ENCODE measurements around the gene MOB1A. TPM values are rescaled to one million over a fixed set of nuclear protein-coding genes. Genes with fewer than 3 reads are reported as not detected.

The MOB1A gene
- total RNA-seq, 1 experiment from 2014 or later: 132 TPM

GRCh38 chr2:74107071-74107470 is 71.6 kb downstream of the MOB1A start:
- Histone ChIP-seq H3K9ac (ENCODE audit: low read length) (no peak overlapping the region), H3K4me3 (replicated peaks in 1 of 2; ENCODE audit: low read depth in 1 of 2, low read length in 2 of 2) (no peak overlapping the region), H3K27ac (ENCODE audit: low read depth, low read length) (no peak overlapping the region), H3K79me2 (ENCODE audit: insufficient read depth, low read length) (no peaks in the 10 kb centered on the region), H3K27me3 (ENCODE audit: insufficient read depth, low read length) (no peaks in the 10 kb centered on the region), H2AFZ (ENCODE audit: low read depth, low read length, poor library complexity, severe bottlenecking) (no peak overlapping the region), H3K4me1 (ENCODE audit: control insufficient read depth in 1 of 2, insufficient read depth in 2 of 2, low read length in 2 of 2) (no peaks in the 10 kb centered on the region), H3K9me2 (ENCODE audit: insufficient read depth) (no peaks in the 10 kb centered on the region), H4K20me1 (ENCODE audit: insufficient read depth) (no peaks in the 10 kb centered on the region), H3K36me3 (ENCODE audit: control insufficient read depth in 1 of 2, insufficient read depth in 2 of 2, low read length in 2 of 2) (peaks cover 2 to 7% of the 10 kb centered on the region in 2 experiments; a peak in 2 of 4 replicates), H3K9me3 (ENCODE audit: control insufficient read depth in 1 of 2, insufficient read depth in 1 of 2, low read depth in 1 of 2, low read length in 2 of 2) (no peaks in the 10 kb centered on the region), H3K4me2 (ENCODE audit: low read length) (no peak overlapping the region)
- ChIA-PET CTCF (no interaction called here), RAD21 (ENCODE audit: low non-redundant PET in 1 of 2, low total read pairs in 2 of 2, uncharacterized antibody in 2 of 2, unreplicated experiment in 2 of 2) (no interaction called here), POLR2A (no interaction called here)
- BruUV-seq (replicated peaks): no TSS peak
- intact Hi-C loops (cut with micrococcal nuclease): no loop called here
- ATAC-seq (no peak), DNase-seq (ENCODE audit: low read depth, low spot score) (no peak)
- no peak for TF ChIP-seq ZBTB33 (IDR thresholded peaks at IDR 0.05; ENCODE audit: extremely low read depth, insufficient replicate concordance, low read length)
- TF ChIP-seq SRF (IDR thresholded peaks at IDR 0.05; ENCODE audit: low read depth): no peak
- no peak for TF ChIP-seq CTCF (IDR thresholded peaks at IDR 0.05 in 2 of 3, conservative IDR thresholded peaks at IDR 0.05 in 1 of 3; ENCODE audit: borderline replicate concordance in 1 of 3, insufficient read depth in 1 of 3, low read depth in 2 of 3, low read length in 2 of 3)
- TF ChIP-seq SIN3A (IDR thresholded peaks at IDR 0.05; ENCODE audit: low read depth): no peak
- no peak for TF ChIP-seq CEBPB (IDR thresholded peaks at IDR 0.05; ENCODE audit: low read depth)
- TF ChIP-seq ZNF274 (IDR thresholded peaks at IDR 0.05; ENCODE audit: low read depth, low read length): no peak
- no peak for TF ChIP-seq ATF3 (IDR thresholded peaks at IDR 0.05)
- TF ChIP-seq YY1 (IDR thresholded peaks at IDR 0.05; ENCODE audit: extremely low read depth, insufficient replicate concordance, low read depth, low read length): no peak
- no peak for TF ChIP-seq FOSL1 (IDR thresholded peaks at IDR 0.05; ENCODE audit: low read depth)
- TF ChIP-seq ZFX (IDR thresholded peaks at IDR 0.05): no peak
- TF ChIP-seq POLR2A (IDR thresholded peaks at IDR 0.05; ENCODE audit: borderline replicate concordance, extremely low read depth, insufficient read depth, insufficient read length): no peak
- TF ChIP-seq ELF1 (IDR thresholded peaks at IDR 0.05; ENCODE audit: borderline replicate concordance, low read depth): no peak
- no peak for TF ChIP-seq CBX3 (IDR thresholded peaks at IDR 0.05; ENCODE audit: low read depth)
- no peak for TF ChIP-seq RAD21 (IDR thresholded peaks at IDR 0.05; ENCODE audit: low read depth)
- TF ChIP-seq SP1 (IDR thresholded peaks at IDR 0.05; ENCODE audit: low read depth): no peak
